ENCODE results near the gene PER1.

DNA sequence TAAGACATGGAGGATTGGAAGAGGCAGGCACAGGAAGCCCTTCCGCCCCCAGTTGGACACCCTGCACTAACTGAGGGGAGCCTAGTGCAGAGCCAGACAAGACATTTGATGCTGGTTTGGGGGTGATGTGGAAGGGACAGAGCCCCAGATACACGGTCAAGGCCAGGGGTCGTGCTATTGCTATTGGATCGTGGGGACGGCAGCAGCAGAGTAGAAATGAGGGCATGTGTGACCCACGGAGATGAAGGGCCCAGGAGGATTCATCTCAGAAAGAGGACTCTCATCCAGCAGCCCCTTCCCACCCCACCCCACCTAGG is 12.6 kb upstream of the PER1 start:
- TF ChIP-seq, protein P1, sequence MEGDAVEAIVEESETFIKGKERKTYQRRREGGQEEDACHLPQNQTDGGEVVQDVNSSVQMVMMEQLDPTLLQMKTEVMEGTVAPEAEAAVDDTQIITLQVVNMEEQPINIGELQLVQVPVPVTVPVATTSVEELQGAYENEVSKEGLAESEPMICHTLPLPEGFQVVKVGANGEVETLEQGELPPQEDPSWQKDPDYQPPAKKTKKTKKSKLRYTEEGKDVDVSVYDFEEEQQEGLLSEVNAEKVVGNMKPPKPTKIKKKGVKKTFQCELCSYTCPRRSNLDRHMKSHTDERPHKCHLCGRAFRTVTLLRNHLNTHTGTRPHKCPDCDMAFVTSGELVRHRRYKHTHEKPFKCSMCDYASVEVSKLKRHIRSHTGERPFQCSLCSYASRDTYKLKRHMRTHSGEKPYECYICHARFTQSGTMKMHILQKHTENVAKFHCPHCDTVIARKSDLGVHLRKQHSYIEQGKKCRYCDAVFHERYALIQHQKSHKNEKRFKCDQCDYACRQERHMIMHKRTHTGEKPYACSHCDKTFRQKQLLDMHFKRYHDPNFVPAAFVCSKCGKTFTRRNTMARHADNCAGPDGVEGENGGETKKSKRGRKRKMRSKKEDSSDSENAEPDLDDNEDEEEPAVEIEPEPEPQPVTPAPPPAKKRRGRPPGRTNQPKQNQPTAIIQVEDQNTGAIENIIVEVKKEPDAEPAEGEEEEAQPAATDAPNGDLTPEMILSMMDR (IDR thresholded peaks at IDR 0.05): no peak
- no peak for TF ChIP-seq POLR2A (IDR thresholded peaks at IDR 0.05)

Measured in thyroid gland (tissue), 4 donors.